GM21737 (cell line): Measurements from ENCODE around the gene TBP.
"Not testable (repeated sequence)": the region's sequence is repeated elsewhere in the genome, so short reads cannot be mapped to it uniquely, and the experiment has no call there.

ENCODE experiments used
- ATAC-seq: cut with Tn5 transposase; IDR thresholded peaks from one replicate; pipeline ENCODE4 v1.9.1; 2021; ENCODE audit warnings: mild to moderate bottlenecking, moderate library complexity; ENCODE audit not compliant: unreplicated experiment

Gene TBP

GRCh38 chr6:170597278-170597677 is 43.1 kb downstream of the TBP start:
- ATAC-seq, result no peak

- no peak for ATAC-seq
These were observed 51.5 kb downstream of the TBP start for GRCh38 chr6:170605574-170606259.

- not testable (repeated sequence) for ATAC-seq
These were observed 55.1 kb downstream of the TBP start for GRCh38 chr6:170609225-170609624.

- ATAC-seq, result peak; percentile 85
These were observed 58.2 kb downstream of the TBP start for GRCh38 chr6:170612256-170612804.

GRCh38 chr6:170616020-170616554 is 61.9 kb downstream of the TBP start:
- not testable (repeated sequence) for ATAC-seq
